Measurements from ENCODE around the gene OR7G2.

DNA sequence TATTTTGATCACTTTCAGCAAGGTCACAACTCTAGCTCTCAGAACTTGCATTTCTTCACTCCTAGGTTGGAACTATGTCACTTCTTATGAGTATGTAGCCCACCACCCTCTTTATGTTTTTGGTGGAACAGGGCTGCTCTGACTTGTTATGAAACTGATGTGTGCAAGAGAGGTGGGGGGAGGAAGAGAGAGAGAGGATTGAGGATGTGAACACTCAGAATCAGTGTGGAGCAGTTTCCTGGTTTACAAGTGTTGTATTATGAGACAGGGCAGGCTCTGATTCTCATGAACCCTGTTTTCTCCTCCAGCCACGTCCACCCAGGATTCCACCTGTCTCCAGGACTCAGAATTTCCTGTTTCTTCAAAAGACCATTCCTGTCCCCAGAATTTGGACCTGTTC is 49.0 kb upstream of the OR7G2 start:
- TF ChIP-seq, protein P1, sequence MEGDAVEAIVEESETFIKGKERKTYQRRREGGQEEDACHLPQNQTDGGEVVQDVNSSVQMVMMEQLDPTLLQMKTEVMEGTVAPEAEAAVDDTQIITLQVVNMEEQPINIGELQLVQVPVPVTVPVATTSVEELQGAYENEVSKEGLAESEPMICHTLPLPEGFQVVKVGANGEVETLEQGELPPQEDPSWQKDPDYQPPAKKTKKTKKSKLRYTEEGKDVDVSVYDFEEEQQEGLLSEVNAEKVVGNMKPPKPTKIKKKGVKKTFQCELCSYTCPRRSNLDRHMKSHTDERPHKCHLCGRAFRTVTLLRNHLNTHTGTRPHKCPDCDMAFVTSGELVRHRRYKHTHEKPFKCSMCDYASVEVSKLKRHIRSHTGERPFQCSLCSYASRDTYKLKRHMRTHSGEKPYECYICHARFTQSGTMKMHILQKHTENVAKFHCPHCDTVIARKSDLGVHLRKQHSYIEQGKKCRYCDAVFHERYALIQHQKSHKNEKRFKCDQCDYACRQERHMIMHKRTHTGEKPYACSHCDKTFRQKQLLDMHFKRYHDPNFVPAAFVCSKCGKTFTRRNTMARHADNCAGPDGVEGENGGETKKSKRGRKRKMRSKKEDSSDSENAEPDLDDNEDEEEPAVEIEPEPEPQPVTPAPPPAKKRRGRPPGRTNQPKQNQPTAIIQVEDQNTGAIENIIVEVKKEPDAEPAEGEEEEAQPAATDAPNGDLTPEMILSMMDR (conservative IDR thresholded peaks at IDR 0.05 in 1 of 2, IDR thresholded peaks at IDR 0.05 in 1 of 2; ENCODE audit: low read depth in 1 of 2, low read length in 2 of 2): no peak
- TF ChIP-seq EZH2 (IDR thresholded peaks at IDR 0.05; ENCODE audit: low read length, missing control alignments): no peak
